Activated gamma-delta T cell treated with Interleukin-2 at 50 U/mL for 16 hours (primary cell): ENCODE measurements around the gene TBC1D8.

Source experiments
- DNase-seq: peaks from one replicate; pipeline ENCODE4 v3.0.0-alpha.2; 2020

TBC1D8 gene

GRCh38 chr2:100993294-100993693 is 157.9 kb downstream of the TBC1D8 start:
- DNase-seq: no peak

- no peak for DNase-seq
Observed at GRCh38 chr2:100992262-100992661, 158.9 kb downstream of the TBC1D8 start.

DNA sequence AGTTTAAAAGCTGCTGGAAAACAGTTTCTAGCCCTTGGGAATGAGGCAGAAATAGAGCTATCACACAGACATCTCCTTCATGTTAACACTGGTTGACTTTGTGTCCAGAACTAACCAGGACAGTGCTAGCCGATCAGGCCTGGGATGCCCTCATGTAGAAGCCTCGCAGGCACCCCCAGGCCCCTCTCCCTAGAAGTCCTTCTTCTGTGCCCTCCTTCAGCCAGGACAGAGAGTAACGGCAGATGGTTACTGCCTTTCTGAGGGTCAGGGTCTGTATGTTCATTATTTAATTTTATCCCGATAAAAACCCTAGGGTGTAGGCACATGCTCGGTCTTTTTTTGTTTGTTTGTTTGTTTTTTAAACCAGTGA is 159.8 kb downstream of the TBC1D8 start:
- DNase-seq: no peak

DNA sequence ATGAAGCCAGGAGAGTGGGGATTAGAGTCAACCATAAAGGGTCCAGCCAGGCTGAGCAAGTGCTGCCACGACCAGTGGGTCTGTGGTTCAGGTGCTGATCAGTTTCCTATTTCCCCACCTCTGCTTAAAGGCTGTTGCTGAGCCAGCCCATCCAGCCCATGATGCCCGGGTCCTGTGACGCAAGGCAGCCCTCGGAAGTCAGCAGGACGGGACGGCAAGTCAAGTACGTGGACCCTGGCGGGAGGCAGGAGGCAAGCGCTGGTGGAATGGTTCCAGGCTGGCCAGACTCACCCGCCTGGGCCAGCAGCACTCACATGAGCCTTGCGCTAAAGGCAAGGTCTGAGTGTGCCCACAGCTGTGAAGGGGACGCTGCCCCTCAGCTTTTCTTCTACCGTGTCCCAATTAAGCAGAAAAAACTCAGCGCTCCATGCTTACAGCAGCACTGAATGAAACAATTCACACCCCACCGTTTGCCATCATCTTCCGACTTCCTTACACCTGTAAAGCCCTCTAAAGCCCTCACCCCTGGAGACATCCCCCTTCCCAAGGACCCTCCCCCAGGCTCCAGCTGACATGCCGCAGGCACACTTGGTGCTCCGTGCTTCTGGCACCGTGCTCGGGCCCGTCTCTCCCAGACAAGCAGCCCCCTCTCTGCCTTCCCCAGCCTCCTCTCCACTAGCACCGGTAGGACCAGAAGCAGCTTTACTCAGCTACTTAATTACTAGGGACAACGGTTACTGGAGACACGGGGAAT is 160.4 kb downstream of the TBC1D8 start:
- DNase-seq: no peak

GRCh38 chr2:100990166-100990565 is 161.0 kb downstream of the TBC1D8 start:
- DNase-seq: no peak

- DNase-seq: no peak
Observed at GRCh38 chr2:100989666-100990065, 161.5 kb downstream of the TBC1D8 start.

GRCh38 chr2:100988630-100989417 is 162.4 kb downstream of the TBC1D8 start:
- DNase-seq: no peak

GRCh38 chr2:100987974-100988373 is 163.2 kb downstream of the TBC1D8 start:
- DNase-seq: no peak

GRCh38 chr2:100987536-100987935 is 163.6 kb downstream of the TBC1D8 start:
- DNase-seq: no peak

- DNase-seq: no peak
Observed at GRCh38 chr2:100986157-100986556, 165.0 kb downstream of the TBC1D8 start.

DNA sequence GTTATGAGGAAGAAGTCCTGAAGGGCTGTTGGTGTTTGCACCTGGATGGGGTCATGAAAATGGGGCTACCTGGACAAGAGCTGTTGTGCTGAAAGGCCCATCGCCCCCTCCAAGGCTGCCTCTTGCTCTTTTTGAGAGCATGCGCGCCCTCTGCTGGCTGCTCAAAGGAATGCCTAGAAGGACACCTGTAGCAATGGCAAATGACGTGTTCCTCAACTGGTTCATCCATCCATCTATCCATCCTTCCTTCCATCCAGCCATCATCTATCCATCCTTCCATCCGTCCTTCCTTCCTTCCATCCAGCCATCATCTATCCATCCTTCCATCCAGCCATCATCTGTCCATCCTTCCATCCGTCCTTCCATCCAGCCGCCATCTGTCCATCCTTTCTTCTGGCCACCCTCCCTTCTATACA is 166.3 kb downstream of the TBC1D8 start:
- DNase-seq: peak; percentile 74

DNA sequence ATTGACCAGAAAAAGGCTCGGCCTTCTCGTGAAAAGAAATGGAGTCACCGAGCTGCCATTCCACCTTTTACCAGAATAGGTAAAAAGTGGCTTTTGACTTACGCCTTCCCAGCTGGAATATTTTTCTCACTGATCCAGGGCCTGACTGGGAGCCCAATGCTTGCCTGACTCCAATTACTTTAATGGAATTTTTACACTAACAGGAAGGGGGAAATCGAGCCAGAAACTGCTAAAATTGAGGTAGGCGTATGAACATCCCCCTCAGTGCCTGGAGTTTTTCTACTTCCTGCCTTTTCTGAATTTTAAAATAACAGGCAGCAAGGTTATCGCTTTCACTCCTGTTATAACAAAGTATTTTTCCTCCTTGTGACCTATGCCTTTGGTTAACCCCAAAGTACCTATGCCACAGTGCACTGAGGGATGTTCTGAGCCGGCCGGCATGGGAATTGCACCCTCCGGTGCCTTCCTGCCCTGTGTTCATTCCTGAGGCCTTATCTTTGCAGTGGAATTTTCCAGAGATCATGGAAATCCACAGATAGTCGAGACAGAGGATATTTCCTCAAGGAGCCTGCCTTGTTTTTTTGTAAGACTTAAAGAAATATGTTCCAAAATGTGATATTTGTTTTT is 167.4 kb downstream of the TBC1D8 start:
- no peak for DNase-seq

DNA sequence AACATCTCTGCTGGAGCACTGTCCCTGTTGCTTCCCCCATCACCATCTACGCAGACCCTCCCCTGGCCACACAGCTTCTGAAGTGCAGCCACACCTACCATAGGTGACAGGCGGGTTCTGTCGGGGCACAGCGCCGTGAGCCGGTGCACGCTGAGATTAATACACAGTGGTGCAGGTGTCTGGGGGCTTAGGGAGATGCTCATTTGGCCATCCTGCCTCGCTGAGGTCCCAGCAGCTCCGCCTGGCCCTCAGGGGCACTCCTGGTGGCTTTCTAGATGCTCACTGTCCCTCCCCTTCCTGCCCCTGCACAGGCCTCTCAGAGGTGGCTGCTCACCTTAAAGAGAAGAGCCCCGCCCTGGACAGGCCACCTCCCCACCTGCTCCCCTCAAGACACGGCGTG is 168.0 kb downstream of the TBC1D8 start:
- no peak for DNase-seq

- DNase-seq: no peak
Observed at GRCh38 chr2:100982431-100982861, 168.7 kb downstream of the TBC1D8 start.

DNA sequence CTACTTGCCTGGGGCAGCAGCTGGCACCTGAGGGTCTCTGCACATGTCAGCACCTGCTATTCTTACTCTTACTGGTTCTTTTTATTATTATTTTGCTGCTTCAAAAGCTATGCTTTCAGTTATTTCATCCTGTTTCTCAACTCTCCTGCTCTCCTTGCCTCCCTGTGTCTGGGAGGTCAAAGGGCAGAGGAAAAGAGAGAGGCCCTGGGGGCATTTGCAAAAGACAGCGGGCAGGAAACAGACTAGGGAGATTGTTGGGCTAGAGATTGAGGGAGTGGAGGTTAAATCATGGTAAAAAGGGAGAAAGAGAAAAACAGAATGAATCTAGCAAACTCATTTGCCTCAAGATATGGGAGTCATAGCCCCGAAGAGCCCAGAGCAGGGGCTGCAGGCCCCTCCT is 170.2 kb downstream of the TBC1D8 start:
- DNase-seq: no peak

DNA sequence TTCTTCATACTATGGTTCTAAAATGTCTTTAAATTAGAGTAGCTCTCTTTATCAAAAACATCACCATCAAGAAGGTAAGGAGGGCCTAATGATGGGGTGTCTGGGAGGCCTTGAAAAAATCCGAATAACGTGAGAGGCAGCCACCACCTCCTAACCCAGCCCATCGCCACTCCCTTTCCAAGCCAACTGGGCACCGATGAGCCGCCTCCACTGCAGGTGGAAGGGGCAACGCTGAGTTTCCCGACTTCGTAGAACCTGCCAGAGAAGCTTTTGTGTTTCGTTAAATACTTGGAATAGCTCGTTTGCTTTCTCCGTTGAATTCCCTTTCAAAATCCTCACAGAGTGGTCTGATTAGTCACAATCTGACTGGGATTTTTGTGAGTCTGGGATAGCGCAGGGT is 171.1 kb downstream of the TBC1D8 start:
- DNase-seq: no peak

- no peak for DNase-seq
Observed at GRCh38 chr2:100978582-100979191, 172.5 kb downstream of the TBC1D8 start.

- no peak for DNase-seq
Observed at GRCh38 chr2:100977511-100977910, 173.7 kb downstream of the TBC1D8 start.

DNA sequence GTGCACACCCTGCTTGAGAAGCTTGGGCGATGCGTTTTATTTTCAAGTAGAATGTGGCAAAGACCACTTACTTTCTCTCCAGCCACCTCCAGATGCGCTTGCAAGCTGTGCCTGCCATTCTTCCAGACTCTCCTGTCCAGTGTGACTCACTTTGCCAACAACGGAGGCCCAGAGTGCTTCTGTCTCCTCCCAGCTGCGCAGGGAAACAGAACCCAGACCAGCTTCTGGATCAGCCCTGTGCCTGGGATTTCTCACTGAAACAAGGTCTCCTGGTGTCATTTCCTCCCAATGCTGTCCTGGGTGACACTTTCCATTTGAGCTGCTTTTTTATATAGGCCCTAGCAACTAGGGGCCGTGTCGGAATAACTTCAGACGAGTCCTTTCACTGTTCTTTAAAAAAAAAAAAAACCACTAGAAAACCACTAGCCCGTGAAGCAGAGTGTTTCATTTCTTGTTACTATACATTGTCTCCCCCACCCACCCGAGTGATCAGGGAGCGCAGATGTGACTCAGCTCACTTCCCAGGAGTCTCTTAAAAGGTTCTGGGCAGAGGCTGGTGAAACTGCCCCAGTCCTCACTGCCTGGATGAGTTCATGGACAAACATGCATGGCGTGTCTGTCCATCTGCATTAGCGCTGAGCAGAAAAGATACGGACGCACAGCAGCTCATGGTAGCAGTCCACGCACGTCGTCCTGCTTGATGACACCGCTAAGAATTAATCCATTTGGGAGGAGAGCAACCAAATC is 174.4 kb downstream of the TBC1D8 start:
- no peak for DNase-seq

GRCh38 chr2:100976061-100976460 is 175.1 kb downstream of the TBC1D8 start:
- DNase-seq: no peak

DNA sequence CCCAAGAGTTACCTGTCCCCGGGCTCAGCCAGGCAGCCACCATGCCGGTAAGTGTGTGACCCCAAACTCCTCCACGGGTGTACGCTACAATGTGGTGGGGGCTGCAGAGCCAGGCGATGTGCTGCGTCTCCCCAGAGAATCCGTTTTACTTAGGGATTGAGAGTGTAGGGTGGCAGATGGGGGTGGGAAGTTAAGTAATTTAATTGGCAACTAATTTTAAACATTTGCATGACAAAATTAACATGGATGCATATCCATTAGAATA is 175.7 kb downstream of the TBC1D8 start:
- DNase-seq: no peak

- DNase-seq: no peak
Observed at GRCh38 chr2:100974712-100975520, 176.3 kb downstream of the TBC1D8 start.
